ENCODE results near the gene GYPE.
"Not testable (repeated sequence)": the region's sequence is repeated elsewhere in the genome, so short reads cannot be mapped to it uniquely, and the experiment has no call there.

DNA sequence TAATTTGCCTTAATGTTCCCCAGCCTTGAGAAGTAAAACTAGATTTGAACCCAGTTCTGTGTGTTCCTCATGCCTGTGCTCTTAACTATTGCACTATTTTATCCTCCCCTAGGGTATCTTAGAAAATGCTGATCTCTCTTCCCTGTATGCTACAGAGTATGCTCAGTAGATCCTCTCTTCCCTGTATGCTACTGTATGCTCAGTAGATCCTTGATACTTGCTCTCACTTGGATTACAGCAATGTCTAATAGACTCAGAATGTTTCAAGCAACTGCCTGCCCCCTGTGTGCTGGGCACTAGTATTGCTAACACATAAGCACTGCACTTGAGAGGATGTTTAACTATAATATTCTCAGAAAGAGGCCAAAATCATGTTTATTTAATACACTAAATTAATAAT is 928 bp downstream of the GYPE start:
- TF ChIP-seq, protein P1, sequence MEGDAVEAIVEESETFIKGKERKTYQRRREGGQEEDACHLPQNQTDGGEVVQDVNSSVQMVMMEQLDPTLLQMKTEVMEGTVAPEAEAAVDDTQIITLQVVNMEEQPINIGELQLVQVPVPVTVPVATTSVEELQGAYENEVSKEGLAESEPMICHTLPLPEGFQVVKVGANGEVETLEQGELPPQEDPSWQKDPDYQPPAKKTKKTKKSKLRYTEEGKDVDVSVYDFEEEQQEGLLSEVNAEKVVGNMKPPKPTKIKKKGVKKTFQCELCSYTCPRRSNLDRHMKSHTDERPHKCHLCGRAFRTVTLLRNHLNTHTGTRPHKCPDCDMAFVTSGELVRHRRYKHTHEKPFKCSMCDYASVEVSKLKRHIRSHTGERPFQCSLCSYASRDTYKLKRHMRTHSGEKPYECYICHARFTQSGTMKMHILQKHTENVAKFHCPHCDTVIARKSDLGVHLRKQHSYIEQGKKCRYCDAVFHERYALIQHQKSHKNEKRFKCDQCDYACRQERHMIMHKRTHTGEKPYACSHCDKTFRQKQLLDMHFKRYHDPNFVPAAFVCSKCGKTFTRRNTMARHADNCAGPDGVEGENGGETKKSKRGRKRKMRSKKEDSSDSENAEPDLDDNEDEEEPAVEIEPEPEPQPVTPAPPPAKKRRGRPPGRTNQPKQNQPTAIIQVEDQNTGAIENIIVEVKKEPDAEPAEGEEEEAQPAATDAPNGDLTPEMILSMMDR (IDR thresholded peaks at IDR 0.05): not testable (repeated sequence)
- not testable (repeated sequence) for TF ChIP-seq POLR2A (IDR thresholded peaks at IDR 0.05)

Measured in adrenal gland (tissue), 5 donors.